HG03520 (cell line): ENCODE measurements around the gene ANKRD29.
A peak's percentile ranks its signal among the peaks of the same experiment; 100 is the strongest.
"Not testable (repeated sequence)": the region's sequence is repeated elsewhere in the genome, so short reads cannot be mapped to it uniquely, and the experiment has no call there.

Experiments
- ATAC-seq: cut with Tn5 transposase; IDR thresholded peaks from one replicate; pipeline ENCODE4 v1.9.1; 2021; ENCODE audit warnings: mild to moderate bottlenecking, moderate library complexity; ENCODE audit not compliant: unreplicated experiment

ANKRD29 gene

DNA sequence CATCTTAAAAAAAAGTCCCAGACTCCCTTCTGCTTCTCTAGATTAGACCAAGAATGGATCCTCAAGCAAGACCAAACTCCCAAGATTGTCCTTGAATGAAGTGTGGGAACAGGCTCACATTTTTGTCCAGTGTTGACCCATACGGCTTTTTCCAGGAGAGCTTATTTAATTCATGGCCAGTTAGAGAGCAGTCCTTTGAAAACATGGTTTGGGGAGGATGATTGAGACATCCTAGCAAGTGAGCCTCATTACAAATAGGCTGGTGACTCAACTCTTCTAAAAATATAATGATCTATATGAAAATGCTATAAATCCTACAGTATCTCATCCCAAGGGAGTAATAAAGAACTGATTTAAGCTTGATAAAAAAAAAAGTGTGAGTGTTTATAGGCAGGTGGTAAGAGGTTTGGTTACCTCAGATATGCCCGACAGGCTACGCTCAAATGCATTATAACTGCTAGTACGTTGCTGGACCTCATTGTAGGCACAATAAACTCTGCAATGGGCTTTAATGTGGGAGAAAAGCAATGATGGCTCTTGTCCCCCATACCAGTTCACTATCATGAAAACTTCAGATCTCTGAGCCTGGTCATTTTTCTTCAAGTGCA, 17.0 kb downstream of the ANKRD29 start:
- no peak for ATAC-seq

DNA sequence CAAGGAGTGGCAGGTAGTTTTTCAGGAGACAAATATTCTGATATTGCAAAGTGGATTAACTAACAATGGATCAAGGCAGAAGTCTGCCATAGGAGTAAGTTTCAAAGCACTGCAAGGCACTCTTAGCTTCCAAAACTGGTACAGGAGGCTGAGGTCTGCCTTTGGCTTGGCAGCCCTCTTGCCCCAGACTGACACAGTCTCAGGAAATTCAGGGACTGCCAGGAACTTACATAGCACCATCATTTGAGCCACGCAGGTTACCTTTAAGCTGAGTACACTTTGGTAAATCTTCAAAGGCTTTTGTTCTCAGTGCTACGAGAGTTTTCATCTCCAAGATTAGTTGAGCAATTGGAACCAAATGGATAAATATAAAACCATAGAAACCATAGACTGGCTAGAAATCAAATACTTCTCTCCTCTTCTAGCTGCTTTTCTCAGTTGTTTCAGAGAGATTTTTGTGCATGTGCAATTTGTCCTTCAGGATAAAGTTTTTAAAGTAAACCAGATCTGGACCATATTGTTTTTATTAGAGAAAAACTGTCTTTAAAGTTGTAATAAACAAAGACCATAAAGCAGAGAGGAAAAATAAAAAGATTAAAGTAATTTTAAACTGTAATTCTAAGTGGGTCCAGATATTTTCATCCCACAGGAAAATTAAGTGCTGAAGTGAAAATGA, 18.8 kb downstream of the ANKRD29 start:
- no peak for ATAC-seq

DNA sequence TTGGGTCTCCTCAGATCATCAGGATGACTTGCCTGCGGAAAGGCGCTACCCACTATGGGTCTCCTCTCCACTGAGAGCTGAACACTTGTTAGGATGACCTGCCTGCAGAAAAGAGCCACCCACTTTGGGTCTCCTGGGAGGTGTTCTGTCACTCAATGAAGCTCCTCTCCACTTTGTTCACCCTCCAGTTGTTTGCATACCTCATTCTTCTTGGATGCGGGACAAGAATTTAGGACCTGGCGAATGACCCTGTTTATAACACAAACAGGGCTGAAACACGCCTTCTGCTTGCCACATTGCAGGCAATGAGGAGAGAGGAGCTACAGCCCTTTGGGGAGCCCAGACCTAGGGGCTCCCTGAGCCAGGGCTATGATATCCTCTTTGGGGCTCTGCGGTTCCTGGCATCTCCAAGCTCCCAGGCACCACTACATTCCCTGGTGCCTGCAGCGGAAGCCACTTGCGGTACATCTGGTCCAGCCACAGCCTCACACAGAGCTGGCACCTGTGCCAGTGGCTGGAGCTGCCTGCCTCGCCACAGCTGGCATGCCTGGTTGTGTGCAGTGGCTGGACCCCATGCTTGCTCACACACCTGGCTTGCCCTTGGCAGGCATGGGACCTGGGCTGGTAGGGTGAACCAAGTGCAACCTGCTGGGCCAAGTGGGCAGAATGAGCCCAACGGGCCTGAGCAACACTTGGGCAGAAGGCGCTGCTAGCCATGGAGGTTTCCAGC, 20.6 kb downstream of the ANKRD29 start:
- no peak for ATAC-seq

DNA sequence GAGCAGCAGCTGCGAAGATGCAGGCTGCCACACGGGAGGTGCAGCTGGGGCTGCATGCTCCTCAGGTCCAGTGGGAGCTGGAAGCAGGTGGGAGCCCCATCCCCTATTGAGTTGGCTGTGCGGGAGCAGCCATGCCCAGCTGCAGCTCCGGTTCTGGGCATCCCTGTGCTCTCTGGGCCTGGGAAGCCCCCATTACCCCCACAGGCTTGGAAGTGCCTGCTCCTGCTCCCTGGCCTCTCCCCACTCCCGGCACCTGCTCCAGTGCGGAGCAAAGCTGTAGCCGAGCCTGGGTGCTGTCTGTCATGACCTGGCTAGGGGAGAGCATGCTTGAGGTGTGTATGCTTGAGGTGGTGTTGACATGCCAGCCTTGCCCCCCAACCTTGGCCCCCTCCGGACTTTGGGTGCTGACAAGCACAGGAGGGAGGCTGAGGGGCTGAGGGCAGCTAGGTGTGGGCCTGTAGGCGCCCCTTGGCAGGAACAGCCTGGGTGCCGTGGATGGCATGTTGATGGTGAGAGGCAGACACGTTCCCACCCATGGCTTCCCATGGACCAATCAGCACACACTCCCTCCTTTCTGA, 21.5 kb downstream of the ANKRD29 start:
- no peak for ATAC-seq

DNA sequence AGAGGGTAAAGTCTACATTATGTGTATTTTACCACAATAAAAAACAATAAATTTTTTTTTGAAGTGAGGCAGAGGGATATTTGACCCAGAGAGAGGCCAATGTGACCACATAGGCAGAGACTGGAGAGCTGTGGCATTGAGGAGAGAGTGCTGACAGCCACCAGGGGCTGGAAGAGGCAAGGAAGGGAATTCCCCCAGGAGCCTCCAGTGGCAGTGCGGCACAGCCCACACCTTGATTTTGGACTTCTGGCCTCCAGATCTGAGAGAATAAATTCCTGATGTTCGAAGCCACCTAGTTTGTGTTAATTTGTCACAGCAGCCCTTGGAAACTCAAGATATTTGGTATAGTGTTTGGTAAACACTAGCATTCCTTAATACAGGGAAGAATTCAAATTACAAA, 22.7 kb downstream of the ANKRD29 start:
- ATAC-seq: no peak

DNA sequence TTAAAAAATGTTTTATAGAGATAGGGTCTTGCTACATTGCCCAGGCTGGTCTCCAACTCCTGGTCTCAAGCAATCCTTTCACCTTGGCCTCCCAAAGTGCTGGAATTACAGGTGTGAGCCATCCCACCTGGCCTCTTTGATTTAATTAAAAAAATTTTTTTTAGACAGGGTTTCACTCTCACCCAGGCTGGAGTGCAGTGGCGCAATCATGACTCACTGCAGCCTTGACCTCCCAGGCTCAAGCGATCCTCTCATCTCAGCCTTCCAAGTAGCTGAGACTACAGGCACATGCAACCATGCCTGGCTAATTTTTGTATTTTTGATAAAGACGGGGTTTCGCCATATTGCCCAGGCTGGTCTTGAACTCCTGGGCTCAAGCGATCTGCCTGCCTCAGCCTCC, 26.3 kb downstream of the ANKRD29 start:
- not testable (repeated sequence) for ATAC-seq

DNA sequence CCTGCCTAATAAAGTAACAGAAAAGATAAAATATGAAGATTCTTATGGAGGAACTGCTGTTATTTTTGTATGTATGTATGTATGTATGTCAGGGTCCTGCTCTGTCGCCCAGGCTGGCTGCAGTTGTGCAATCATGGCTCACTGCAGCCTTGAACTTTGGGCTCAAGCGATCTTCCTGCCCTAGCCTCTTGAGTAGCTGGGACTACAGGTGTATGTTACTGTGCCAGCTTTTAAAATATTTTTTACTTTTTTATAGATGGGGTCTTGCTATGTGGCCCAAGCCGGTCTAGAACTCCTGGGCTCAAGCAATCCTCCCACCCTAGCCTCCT, 26.7 kb downstream of the ANKRD29 start:
- no peak for ATAC-seq

DNA sequence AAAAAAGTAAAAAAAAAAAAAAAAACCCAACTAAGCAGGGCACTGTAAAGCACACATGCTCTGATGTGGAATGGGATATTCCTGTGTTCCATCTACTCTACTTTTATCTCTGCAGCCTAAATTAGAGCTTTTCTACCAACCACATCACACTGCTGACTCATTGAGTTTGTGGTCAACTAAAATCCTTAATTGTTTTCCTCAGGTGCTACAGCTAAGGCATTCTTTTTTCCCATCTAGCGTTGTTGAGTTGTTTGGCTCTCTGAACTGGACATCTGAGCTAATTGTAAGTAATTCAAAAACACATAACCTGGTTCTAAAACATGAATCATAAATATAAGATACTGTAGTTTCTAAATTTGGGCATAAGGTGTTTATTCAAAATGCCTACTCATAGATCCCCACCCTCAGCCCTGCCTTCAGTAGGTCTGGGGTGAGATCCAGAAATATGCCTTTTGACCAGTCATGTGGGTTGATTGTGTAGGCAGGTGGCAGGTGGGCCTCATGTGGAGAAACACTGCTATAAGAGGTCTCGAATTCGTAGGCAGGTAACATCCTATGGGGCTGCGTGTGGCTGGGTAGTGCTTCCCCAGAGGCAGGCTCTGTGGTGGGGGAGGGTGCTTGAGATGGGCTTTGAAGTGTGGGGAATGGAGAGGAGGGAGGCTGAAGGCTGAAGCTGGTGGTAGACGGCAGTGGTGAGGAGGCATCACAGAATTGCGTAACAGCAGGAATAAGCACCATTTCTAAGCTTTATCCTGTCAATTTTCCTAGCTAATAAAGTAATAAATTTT, 27.2 kb downstream of the ANKRD29 start:
- ATAC-seq: no peak

DNA sequence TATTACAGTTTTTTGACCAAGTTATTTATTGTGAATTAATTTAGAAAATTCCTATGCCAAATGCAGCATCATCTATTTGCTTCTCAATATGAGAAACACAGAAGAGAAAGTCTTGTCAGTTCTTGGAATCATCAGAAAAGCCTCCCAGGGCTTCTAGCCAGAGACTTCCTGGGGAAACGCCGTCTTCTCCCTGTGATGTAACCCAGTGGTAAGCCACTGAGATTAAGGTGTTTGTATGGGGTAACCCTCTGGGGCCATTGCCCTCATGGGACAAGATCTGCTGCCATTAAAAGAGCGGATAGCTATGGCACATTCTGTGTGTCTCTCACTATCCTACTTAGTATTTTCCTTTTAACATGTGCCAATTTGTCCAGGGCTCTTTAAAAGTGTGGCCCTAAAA, 28.0 kb downstream of the ANKRD29 start:
- ATAC-seq: no peak

DNA sequence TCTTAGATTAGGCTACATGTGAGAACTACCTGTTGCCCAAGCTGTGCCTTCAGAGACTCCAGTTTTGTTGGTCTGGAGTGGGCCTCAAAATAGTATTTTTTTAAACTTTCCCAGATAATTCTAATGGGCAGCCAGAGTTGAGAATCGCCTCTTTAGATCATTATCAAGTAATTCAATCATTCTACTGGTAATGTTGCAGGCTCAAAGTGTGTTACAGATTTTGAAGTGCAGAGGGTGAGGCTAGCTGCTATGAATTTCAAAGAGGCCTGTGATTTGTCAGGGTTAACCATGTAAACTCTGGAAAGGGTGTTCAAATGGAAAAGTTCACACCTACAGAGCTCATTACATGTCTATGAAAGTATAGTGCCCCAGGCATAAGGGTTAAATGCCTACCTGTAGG, 30.1 kb downstream of the ANKRD29 start:
- ATAC-seq: no peak

DNA sequence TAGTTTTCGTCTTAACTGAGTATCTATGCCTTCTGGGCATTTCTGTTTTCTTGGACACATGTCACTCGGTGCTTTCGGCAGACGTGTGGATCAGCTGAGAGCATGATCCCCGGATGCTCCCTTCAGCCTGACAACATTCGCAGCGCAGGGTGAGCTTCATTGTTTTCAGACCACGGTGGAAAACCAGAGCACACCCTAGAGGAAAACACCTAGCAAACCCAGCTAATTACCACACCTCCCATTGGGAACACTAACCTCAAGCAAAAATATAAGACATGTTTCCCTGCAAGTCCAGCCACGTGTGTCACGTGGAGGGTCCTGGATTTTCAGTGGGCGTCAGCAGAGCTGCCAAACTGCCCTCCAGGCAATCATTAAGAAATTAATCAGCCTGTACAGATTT, 31.0 kb downstream of the ANKRD29 start:
- ATAC-seq: no peak

DNA sequence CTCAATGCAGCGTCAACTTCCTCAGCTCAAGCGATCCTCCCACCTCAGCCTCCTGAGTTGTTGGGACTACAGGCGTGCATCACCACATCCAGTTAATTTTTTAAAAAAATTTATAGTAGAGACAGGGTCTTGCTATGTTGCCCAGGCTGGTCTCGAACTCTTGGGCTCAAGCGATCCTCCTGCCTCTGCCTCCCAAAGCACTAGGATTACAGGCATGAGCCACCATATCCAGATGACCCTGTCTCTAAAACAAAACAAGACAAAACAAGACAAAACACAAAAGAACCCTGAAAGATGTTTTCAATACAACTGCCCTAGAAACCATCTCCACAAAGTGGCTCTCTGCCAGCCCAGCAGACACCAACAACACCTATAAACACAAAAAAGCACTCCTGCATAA, 31.4 kb downstream of the ANKRD29 start:
- no peak for ATAC-seq

DNA sequence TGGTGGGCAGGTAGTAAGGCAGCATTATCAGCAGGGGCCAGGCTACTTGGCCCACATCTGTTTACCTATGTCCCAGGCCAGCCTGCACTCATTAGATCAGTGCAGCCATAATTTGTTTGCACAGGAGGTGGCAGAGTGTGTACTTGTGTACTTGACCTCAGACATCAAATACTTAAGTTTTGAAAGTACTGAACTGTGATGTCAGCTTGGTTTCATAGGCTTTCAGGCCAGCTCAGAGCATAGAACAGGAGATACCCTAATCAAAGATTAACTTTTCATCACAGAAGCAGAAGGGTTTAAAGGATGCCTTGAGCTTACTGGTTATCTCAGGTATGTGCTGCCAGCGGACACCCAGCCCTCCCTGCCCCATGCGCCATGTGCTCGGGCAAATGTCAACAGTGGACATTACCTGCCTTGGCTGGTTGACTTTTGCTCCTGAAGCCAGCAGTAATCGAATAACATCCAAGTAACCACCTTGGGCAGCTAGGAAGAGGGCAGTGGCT, 33.2 kb downstream of the ANKRD29 start:
- peak; percentile 87 for ATAC-seq

DNA sequence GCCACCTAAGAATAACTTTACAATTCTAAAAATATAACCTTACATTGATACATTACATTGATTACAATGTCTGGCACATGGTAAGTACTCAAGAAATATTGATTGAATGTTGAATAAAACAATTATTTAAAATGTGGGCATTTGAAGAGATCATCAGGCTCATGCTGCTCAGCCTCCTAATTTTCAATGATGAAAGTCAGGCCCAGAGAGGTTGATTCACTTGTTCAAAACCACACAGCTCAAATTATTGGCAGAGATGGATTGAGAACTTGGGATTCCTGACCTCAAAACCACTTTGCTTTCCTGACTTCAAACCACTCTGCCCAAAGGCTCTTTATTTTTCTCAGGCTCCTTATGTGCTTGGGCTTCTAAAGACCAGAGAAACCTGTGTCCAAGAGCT, 34.7 kb downstream of the ANKRD29 start:
- no peak for ATAC-seq

DNA sequence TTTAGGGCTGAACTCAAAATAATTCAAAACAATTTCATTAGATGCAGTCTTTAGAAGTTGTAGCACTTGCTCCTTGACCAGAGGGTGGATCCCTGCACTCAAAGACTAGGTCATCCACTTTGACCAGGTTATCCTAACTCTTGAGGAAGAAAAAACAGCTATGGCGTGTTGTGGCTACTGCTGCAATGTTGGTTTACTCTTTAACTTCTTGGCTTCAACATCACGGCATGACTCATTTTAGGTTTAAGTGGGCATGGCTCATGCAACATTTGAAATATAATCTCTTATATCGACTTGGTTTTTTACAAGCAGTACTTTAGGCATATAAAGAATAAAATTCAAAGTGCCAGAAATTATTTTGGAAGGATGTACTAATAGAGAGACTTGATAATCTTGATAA, 35.4 kb downstream of the ANKRD29 start:
- no peak for ATAC-seq

DNA sequence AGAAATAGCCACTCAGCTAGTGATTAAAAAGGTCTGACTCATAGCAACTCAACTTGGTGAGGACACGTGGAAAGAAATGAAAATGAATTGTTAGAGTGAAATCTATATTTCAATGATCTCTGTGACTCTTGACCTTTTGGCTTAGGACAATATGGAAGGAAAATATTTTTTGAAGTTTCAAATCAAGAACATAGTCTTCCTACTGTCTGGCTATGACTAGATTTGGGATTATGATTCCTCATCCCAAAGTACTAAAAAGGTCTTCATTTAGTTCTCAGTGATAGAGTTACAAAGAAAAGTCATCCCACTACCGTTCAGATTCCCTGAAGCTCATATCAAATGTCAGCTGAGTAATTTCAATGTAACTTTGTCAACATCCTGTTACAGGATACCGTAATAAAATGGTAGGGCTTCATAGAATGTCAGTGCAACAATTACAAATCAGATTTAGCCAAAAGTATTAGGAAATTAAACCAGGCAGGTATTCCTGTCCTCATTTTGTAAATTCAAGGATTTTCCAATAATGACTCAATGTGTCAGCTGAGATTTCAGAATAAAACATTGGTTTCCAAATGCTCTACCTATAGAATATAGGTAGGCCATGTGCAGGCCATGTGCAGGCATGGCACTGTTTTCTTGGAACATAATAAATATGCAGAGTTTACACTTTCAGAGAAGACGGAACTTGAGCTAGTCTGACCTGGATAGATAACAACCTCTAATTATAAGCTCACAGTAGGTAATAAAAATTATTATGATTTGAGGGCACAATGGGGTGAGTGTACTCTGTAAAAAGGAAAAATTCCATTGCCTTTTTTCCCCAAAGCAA, 36.0 kb downstream of the ANKRD29 start:
- no peak for ATAC-seq

DNA sequence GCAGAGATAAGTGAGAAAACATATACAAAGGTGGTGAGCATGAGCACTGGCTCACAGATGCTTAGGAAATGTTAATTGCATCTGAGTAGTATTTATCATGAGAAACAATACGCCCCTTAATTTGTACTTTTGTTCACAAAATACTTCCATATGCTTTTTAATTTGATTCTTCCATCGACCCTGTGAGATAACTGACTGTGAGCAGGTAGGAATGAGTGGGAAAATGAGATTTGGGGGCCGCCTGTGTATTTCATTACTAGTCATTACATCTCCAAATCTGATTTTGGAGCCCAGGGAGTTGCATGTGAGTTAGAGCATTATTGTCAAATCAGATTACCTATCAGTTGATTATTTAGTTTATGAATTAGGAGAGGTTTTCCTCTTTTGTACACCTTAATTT, 39.7 kb downstream of the ANKRD29 start:
- no peak for ATAC-seq

DNA sequence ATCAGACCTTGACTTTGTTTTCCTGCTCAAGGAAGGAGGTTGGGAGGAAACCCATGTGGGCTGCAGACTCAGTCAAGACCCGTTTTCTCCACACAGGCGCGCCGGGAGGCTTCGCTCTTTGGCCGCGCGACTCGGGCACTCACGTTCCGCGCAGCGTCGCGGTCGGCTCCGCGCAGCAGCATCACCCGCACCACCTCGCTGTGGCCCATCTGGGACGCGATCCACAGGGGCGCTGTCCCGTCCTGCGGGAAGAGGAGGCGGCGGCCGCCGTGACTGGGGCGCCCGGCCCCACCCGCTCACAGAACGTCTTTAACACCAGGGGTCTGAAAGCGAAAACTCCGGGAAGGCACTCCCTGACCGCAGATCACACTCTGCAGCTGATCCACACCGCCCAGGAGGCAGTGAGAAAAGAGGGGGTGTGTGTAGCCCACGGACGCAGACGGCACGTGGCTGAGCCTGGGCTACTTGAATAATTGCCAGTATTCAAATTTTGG, 43.3 kb downstream of the ANKRD29 start:
- ATAC-seq: no peak

DNA sequence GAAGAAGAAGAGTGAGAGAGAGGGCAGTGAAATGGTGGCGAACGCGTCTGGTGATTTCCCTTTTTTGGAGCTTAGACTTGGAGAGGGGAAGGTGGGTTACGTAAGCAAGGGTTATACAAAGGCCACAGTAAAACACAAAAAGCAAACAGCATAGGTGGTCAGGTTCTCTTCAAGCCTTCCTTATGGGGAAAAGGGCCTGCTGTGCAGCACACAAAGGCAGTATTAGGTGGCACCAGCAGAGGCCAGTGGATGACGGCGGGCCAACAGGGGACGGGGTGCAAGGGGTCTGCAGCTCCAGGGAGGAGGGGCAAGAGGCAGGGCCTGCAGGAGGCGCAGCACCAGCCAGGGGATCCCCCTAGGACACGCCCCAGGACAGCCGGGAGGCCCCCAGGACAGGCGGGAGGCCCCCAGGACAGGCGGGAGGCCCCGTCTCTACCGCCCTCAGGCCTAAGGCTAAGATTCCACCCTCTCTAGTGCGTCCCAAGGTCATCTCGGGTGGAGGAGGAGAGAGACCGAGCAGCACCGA, 43.8 kb downstream of the ANKRD29 start:
- ATAC-seq: no peak
